GM12874 (cell line): ENCODE results near the gene PDE1C.

Experiments used
- CTCF ChIP-seq: IDR thresholded peaks from 2 replicates; pipeline ENCODE4 v1.5.1; 2011; ENCODE audit warnings: low read depth, mild to moderate bottlenecking, control low read depth, low read length, moderate library complexity; ENCODE audit not compliant: insufficient read depth

PDE1C gene

DNA sequence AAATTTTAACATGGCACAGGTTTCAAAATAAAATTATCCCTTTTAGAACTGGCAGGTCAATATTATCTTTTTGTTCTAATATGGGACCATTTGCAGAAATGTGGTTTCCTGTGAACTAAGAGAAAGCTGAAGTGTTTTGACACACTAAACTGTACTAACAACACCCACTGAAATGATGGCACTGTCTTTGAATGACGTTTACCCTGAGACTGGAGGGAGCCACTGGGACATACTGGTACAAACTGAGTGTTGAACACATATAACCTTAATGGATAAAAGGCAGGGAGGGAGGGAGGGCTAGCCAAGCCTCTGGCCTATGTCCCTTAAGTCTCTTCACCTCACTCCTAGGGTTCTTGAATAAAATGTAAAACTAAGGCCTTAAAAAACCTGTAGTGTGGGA is 95.9 kb downstream of the PDE1C start:
- TF ChIP-seq CTCF = no peak

GRCh38 chr7:31971049-31971667 is 99.0 kb downstream of the PDE1C start:
- no peak for TF ChIP-seq CTCF

DNA sequence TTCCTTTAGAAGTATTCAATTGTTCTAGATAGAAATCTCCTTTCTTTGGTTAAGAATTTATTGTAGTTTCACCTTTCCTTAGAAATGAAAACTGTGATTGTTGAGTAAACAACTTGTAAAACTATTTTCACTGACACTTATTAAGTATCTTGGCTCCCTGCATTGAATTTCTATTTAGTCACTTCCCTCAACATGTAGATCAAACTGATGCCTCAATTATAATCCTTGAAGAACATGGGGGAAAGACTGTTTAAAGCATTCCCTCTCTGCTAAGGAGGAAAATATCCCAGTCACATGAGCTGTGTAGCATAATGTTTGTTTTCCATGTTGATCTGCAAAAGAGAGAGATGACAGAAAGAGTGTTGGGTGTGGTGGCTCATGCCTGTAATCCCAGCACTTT is 99.7 kb downstream of the PDE1C start:
- no peak for TF ChIP-seq CTCF

DNA sequence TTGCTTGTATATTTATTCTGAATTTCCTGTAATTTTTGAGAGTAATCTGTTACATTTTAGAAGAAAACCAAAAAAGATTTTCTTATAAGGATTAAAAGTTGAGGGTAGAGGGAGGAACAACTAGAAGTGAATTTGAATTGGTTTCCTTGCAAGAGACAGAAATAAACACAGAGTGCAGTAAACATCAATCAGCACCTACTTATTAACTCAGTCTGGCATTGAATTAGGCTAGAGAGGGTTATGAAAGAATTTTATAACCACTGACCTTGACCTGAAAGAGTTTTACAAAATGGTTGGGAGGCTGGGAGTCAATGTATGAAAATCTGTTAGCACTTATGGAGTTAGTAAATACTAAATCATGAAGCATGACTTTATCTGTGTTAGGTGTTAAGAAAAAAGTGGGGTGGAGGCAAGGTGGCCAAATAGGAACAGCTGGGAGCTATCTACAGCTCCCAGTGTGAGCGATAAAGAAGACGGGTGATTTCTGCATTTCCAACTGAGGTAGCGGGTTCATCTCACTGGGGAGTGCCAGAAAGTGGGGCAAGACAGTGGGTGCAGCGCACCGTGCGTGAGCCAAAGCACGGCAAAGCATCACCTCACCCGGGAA is 106.5 kb downstream of the PDE1C start:
- no peak for TF ChIP-seq CTCF

DNA sequence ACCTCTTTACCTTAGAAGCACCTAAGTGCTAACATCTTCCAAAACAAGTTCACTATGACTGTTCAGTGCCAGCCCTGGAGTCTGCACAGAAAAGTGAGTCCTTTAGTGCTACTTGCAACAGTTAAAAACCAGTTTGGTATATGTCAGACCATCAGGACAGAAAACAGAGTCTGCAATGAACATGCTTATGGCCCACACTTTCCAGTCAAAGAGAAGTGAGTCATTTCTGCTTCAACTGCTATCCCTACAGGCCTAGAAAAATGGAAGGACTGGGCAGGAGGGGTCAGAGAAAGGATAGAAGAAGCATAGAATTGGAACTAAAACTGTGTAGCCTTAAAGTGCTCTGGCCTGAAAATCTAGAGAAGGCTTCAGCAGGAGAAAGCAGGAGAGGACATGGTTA is 108.0 kb downstream of the PDE1C start:
- no peak for TF ChIP-seq CTCF

DNA sequence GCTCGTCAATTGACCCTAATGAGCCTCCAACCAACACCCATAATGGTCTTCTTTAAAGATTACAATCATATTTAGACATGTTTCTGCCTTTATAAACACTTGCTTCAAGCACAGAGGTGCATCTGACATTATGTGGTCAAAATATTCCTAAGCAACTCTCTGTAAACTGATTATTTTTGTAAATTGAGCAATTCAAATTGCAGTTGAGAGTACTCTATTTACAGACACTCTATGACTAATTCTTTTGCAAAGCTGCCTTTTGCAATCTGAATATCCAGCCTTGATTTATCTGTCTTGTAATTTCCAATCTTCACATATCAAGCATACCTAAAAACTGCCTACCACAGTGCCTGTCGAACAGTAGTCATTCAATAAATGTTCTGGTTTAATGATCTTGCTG is 112.0 kb downstream of the PDE1C start:
- no peak for TF ChIP-seq CTCF

- no peak for TF ChIP-seq CTCF
Measured at GRCh38 chr7:31957756-31958155, 112.5 kb downstream of the PDE1C start.
